Suprapubic skin (tissue), 4 donors: ENCODE results near the gene DDX47. TPM values are rescaled to one million over a fixed set of nuclear protein-coding genes. Genes with fewer than 3 reads are reported as not detected.
A peak's percentile ranks its signal among the peaks of the same experiment; 100 is the strongest.

Source experiments
- DNase-seq, 2 donors: peaks; one replicate each; pipeline ENCODE4 v3.0.0-alpha.2; 2019; ENCODE audit warnings: low spot score in 2 of 2
- H3K27ac ChIP-seq: fragments of 200-600 bp; sonication (generic); one replicate; pipeline ENCODE4 v1.5.1; 2019
- H3K27me3 ChIP-seq: fragments of 200-600 bp; sonication (generic); one replicate; pipeline ENCODE4 v1.5.1; 2019
- H3K36me3 ChIP-seq: fragments of 200-600 bp; sonication (generic); one replicate; pipeline ENCODE4 v1.5.1; 2019
- H3K4me1 ChIP-seq: fragments of 200-600 bp; sonication (generic); one replicate; pipeline ENCODE4 v1.5.1; 2019
- H3K4me3 ChIP-seq: fragments of 200-600 bp; sonication (generic); one replicate; pipeline ENCODE4 v1.5.1; 2019; ENCODE audit warnings: mild to moderate bottlenecking
- H3K9me3 ChIP-seq: fragments of 200-600 bp; sonication (generic); one replicate; pipeline ENCODE4 v1.5.1; 2019
- EP300 ChIP-seq: sonication (generic); formaldehyde crosslinking; IDR thresholded peaks from one replicate; pipeline ENCODE4 v1.6.1; 2017; ENCODE audit warnings: antibody characterized with exemption
- POLR2A ChIP-seq, 2 donors: fragments of 450-650 bp; IDR thresholded peaks; one replicate each; pipeline ENCODE4 v1.6.1; 2017; ENCODE audit warnings: antibody characterized with exemption in 2 of 2, mild to moderate bottlenecking in 2 of 2, moderate library complexity in 2 of 2
- POLR2AphosphoS5 ChIP-seq, 3 donors: sonication (generic); formaldehyde crosslinking; IDR thresholded peaks; one replicate each; pipeline ENCODE4 v1.6.1; 2017; ENCODE audit warnings: antibody characterized with exemption in 3 of 3
- WGBS: methylation state at CpG from one replicate; pipeline ENCODE4 v1.1.5; 2018; 5-methylcytosine and 5-hydroxymethylcytosine counted together
- total RNA-seq, 4 donors: library from RNA; depleted of rRNA; stranded (reverse); fragments of >200 nt; gene quantifications; one replicate each; pipeline ENCODE4 v1.1.0, GENCODE V29; 2016
- TF ChIP-seq, protein P1 (sequence below), 2 donors: fragments of 200-600 bp in 1 of 2; fragments of 450-650 bp in 1 of 2; sonication (generic) in 1 of 2; IDR thresholded peaks; one replicate each; pipeline ENCODE4 v1.5.1; 2016 to 2019; ENCODE audit warnings: antibody characterized with exemption in 2 of 2, mild to moderate bottlenecking in 1 of 2, moderate library complexity in 1 of 2

The DDX47 gene
- total RNA-seq, 4 donors from 2014 or later, result 64.1 to 76.4 (median 66.9) TPM

DNA sequence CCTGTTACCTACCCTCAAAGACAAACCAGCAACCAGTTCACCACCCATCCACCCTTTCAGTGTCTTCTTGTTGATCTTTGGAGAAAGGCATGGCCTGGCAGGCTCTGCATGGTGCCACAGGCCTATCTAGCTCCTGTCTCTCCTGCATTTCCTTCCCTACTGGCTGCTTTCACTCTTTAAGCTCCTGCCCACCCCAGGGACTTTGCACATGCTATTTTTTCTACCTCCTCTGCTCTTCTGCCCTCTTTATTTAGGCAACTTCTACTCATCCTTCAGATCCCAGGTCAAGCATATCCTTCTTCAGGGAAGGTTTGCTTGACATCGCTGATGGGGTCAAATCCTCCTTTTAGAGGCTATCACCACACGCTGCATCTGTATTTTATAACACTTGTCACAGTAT is 51.1 kb downstream of the DDX47 start:
- no peaks in the 10 kb centered on the region for H3K27me3 ChIP-seq
- WGBS, result 96% methylated on average over 2 of the region's 2 CpGs
- H3K9me3 ChIP-seq, result no peaks in the 10 kb centered on the region
- DNase-seq, result no peak
- H3K4me1 ChIP-seq, result no peaks in the 10 kb centered on the region
- H3K4me3 ChIP-seq, result no peak overlapping the region
- no peak for TF ChIP-seq EP300
- TF ChIP-seq, protein P1, sequence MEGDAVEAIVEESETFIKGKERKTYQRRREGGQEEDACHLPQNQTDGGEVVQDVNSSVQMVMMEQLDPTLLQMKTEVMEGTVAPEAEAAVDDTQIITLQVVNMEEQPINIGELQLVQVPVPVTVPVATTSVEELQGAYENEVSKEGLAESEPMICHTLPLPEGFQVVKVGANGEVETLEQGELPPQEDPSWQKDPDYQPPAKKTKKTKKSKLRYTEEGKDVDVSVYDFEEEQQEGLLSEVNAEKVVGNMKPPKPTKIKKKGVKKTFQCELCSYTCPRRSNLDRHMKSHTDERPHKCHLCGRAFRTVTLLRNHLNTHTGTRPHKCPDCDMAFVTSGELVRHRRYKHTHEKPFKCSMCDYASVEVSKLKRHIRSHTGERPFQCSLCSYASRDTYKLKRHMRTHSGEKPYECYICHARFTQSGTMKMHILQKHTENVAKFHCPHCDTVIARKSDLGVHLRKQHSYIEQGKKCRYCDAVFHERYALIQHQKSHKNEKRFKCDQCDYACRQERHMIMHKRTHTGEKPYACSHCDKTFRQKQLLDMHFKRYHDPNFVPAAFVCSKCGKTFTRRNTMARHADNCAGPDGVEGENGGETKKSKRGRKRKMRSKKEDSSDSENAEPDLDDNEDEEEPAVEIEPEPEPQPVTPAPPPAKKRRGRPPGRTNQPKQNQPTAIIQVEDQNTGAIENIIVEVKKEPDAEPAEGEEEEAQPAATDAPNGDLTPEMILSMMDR (IDR thresholded peaks at IDR 0.05), result no peak
- no peak for TF ChIP-seq POLR2AphosphoS5 (IDR thresholded peaks at IDR 0.05)
- TF ChIP-seq POLR2A (IDR thresholded peaks at IDR 0.05), result no peak
- H3K36me3 ChIP-seq, result no peaks in the 10 kb centered on the region
- H3K27ac ChIP-seq, result no peak overlapping the region

DNA sequence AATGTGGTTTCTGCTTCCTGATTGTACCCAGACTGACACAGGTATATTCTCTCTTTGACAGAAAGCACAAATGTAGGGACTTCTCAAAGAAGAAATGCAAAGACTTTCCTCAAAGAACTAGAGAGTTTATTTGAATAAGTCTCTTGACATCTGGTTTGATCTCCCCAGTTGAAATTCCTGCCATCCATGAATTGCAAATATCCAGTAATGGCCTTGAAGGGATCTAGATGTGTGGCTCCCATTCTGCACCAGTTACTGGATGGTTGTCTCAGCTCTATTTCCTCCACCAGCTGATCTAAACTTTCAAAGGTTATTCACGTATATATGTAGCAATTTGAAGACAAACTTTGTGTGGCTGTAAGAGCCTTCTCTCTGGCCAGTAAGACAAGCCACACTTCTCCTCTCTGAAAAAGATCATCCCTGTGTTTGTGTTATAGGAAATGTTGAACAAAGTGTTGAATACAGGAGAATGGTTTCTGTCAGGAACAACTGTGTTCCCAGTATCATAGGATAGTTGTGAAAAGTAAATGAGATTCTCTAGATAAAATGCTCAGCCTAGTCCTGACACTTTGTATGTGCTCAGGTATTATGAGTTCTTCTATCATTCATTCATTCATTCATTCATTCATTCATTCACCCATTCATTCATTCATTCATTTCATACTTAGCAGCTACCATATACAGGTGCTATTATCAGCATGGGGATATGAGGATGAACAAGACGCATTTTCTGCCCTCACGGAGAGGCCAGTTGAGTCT is 55.5 kb downstream of the DDX47 start:
- DNase-seq, result no peak
- H3K4me1 ChIP-seq, result peaks cover 14% of the 10 kb centered on the region
- H3K27ac ChIP-seq, result no peak overlapping the region
- 98% methylated on average over 3 of the region's 3 CpGs for WGBS
- H3K27me3 ChIP-seq, result no peaks in the 10 kb centered on the region
- H3K4me3 ChIP-seq, result no peak overlapping the region
- H3K9me3 ChIP-seq, result no peaks in the 10 kb centered on the region
- H3K36me3 ChIP-seq, result no peaks in the 10 kb centered on the region
- TF ChIP-seq, protein P1 (IDR thresholded peaks at IDR 0.05), result no peak
- no peak for TF ChIP-seq EP300
- TF ChIP-seq POLR2A (IDR thresholded peaks at IDR 0.05), result no peak
- no peak for TF ChIP-seq POLR2AphosphoS5 (IDR thresholded peaks at IDR 0.05)

DNA sequence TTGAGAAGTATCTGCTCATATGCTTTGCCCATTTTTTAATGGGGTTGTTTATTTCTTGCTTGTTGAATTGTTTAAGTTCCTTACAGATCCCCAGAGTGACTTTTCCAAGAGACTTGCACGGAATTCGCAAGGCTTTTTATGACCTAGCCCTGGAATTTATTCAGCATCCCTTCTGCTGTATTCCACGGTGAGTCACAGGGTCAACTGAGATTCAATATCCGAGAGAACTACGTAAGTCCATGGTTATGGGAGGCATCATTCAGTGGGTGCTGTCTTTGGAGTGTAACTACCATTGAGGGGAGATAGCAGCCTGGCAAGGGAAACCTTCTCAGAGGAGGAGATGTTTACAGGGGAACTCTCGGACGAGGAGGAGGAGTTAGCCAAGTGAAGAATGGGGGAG is 57.3 kb downstream of the DDX47 start:
- H3K4me3 ChIP-seq, result no peak overlapping the region
- peaks cover 14% of the 10 kb centered on the region for H3K4me1 ChIP-seq
- DNase-seq, result no peak
- H3K27me3 ChIP-seq, result no peaks in the 10 kb centered on the region
- H3K27ac ChIP-seq, result no peak overlapping the region
- H3K9me3 ChIP-seq, result no peaks in the 10 kb centered on the region
- WGBS, result 83% methylated on average over 7 of the region's 7 CpGs
- no peaks in the 10 kb centered on the region for H3K36me3 ChIP-seq
- TF ChIP-seq POLR2AphosphoS5 (IDR thresholded peaks at IDR 0.05) (no peak), EP300 (no peak), POLR2A (IDR thresholded peaks at IDR 0.05) (no peak)
- TF ChIP-seq, protein P1 (IDR thresholded peaks at IDR 0.05), result no peak

DNA sequence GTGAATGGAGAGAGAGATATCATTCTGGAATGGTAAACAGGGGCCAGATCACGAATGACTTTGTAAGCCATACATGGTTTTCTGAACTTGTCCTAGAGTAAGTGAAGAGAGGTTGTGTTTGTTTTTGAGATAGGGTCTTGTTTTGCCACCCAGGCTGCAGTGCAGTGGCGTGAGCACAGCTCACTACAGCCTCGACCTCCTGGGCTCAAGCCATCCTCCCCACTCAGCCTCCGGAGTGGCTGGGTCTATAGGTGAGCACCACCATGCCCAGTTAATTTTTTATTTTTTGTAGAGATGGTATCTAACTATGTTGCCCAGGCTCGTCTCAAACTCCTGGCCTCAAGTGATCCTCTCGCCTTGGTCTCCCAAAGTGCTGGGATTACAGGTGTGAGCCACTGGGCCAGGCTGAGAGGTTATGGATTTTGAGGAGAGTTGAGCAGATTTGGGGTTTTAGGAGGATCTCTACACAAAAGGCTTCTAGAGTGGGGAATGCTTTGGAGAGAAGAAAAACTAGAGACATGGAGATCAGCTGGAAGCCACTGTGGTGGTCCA is 58.5 kb downstream of the DDX47 start:
- H3K4me1 ChIP-seq, result peaks cover 14% of the 10 kb centered on the region
- no peaks in the 10 kb centered on the region for H3K27me3 ChIP-seq
- TF ChIP-seq, protein P1 (IDR thresholded peaks at IDR 0.05), result no peak
- TF ChIP-seq POLR2AphosphoS5 (IDR thresholded peaks at IDR 0.05) (no peak), POLR2A (IDR thresholded peaks at IDR 0.05) (no peak), EP300 (no peak)
- no peak overlapping the region for H3K4me3 ChIP-seq
- H3K36me3 ChIP-seq, result no peaks in the 10 kb centered on the region
- no peak for DNase-seq
- no peaks in the 10 kb centered on the region for H3K9me3 ChIP-seq
- 79% methylated on average over 6 of the region's 6 CpGs for WGBS
- peak overlapping the region; percentile 19 for H3K27ac ChIP-seq

DNA sequence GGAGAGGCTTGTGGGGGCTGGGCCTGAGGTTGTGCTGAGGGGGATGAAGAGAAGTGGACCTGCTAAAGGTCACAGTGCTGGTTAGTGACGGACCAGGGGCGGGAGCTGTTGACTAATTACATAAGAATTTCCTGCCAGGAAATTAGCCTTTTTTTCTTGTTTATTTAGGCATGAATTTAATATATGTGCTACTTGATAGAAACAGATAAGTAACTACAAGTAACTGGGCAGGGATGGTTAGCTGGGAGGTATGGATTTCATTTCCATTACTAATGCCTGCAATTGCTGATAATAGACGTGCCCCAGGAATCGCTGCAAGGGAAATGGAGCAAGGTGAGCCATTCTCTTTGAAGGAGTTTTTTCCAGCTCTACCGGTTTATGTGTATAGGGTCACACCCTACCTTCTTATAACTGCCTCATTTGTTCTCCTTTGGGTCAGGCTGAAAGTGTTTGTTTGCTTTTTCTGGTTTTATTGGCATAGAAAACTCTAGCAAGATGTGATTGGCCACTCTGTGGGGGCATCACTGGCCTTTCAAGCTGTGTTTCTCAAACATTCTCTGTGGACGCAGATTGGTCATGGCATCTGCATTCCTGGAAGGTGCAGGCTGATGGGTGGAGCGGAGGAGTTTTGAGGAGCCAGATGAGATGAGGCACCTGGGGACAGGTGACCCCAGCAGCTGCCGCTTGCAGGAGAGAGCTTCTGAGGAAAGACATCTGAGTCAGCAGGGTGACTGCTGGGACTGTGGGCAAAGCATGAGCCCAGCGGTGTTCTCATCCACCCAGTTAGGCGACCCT is 59.2 kb downstream of the DDX47 start:
- peaks cover 14% of the 10 kb centered on the region for H3K4me1 ChIP-seq
- H3K27me3 ChIP-seq, result no peaks in the 10 kb centered on the region
- peak overlapping the region; percentile 19 for H3K27ac ChIP-seq
- H3K9me3 ChIP-seq, result no peaks in the 10 kb centered on the region
- H3K4me3 ChIP-seq, result no peak overlapping the region
- 50% methylated on average over 9 of the region's 10 CpGs for WGBS
- no peaks in the 10 kb centered on the region for H3K36me3 ChIP-seq
- TF ChIP-seq, protein P1 (IDR thresholded peaks at IDR 0.05), result no peak
- TF ChIP-seq POLR2AphosphoS5 (IDR thresholded peaks at IDR 0.05) (no peak), EP300 (no peak), POLR2A (IDR thresholded peaks at IDR 0.05) (no peak)
- no peak for DNase-seq
